RWPE1 (cell line): ENCODE results near the gene ANGPTL4.

ENCODE experiments used
- CTCF ChIA-PET: fragments of 350-600 bp; sonication (Branson Sonifier 250); formaldehyde crosslinking; extraction: SDS; loops from one replicate; lab custom pipeline; 2021; lab: Yijun Ruan, JAX
- POLR2A ChIA-PET: fragments of 400-600 bp; formaldehyde crosslinking; extraction: SDS; loops from one replicate; lab custom pipeline; 2020; ENCODE audit warnings: antibody characterized with exemption; ENCODE audit not compliant: low non-redundant PET; lab: Yijun Ruan, JAX
- DNase-seq: peaks from one replicate; pipeline ENCODE4 v3.0.0; 2012; ENCODE audit warnings: low spot score
- H3K27ac ChIP-seq: fragments of 450-650 bp; 2 replicates; pipeline ENCODE4 v1.5.1; 2017
- CTCF ChIP-seq: fragments of 450-650 bp; conservative IDR thresholded peaks from 2 replicates; pipeline ENCODE4 v1.5.1; 2017; ENCODE audit warnings: low read depth, mild to moderate bottlenecking

ANGPTL4 gene

GRCh38 chr19:8391198-8392016, 27.5 kb downstream of the ANGPTL4 start:
- ChIA-PET CTCF (interaction anchor here (0.6 to 1.5 kb wide), 2 partner anchors 21 to 37 kb away, joined by 3 read pairs; no protein-coding TSS in a partner anchor), POLR2A (interaction anchor here (0.5 to 1.2 kb wide), 3 partner anchors 122 to 666 kb away, joined by 3 to 5 read pairs (median 3); partner anchors contain the start of gene ZNF414)
- no peak for DNase-seq
- peak overlapping the region; percentile 96 for H3K27ac ChIP-seq
- no peak for TF ChIP-seq CTCF

GRCh38 chr19:8392017-8392591, 28.1 kb downstream of the ANGPTL4 start:
- ChIA-PET POLR2A (interaction anchor here (0.6 kb wide), 1 partner anchor 121 kb away, joined by 3 read pairs; no protein-coding TSS in a partner anchor), CTCF (interaction anchor here (0.6 to 1.5 kb wide), 2 partner anchors 22 to 38 kb away, joined by 3 read pairs; no protein-coding TSS in a partner anchor)
- no peak for DNase-seq
- no peak for TF ChIP-seq CTCF
- H3K27ac ChIP-seq, result peak overlapping the region; percentile 96

- peak overlapping the region; percentile 85 for H3K27ac ChIP-seq
- no peak for DNase-seq
- CTCF ChIA-PET, result no interaction called here
- POLR2A ChIA-PET, result no interaction called here
- TF ChIP-seq CTCF, result no peak
Measured at GRCh38 chr19:8393192-8393870, 29.4 kb downstream of the ANGPTL4 start.

- H3K27ac ChIP-seq, result peak overlapping the region; percentile 85
Measured at GRCh38 chr19:8393871-8394250, 29.9 kb downstream of the ANGPTL4 start.

GRCh38 chr19:8395621-8396082, 31.7 kb downstream of the ANGPTL4 start:
- no peak for TF ChIP-seq CTCF
- ChIA-PET POLR2A (interaction anchor here (0.6 kb wide), 1 partner anchor 139 kb away, joined by 3 read pairs; no protein-coding TSS in a partner anchor), CTCF (no interaction called here)
- DNase-seq, result no peak
- H3K27ac ChIP-seq, result peak overlapping the region; percentile 85

More at GRCh38 chr19:8393871-8394250, 29.9 kb downstream of the ANGPTL4 start:
- no peak for TF ChIP-seq CTCF
- DNase-seq, result no peak
- CTCF ChIA-PET, result interaction anchor here (0.7 kb wide), 1 partner anchor 1850 kb away, joined by 4 read pairs; no protein-coding TSS in a partner anchor
- POLR2A ChIA-PET, result no interaction called here

GRCh38 chr19:8396185-8396562, 32.2 kb downstream of the ANGPTL4 start:
- no peak for TF ChIP-seq CTCF
- no peak for DNase-seq
- ChIA-PET CTCF (no interaction called here), POLR2A (no interaction called here)
- peak overlapping the region; percentile 85 for H3K27ac ChIP-seq
